22Rv1 (cell line): ENCODE data around the gene KLHL7.

ENCODE experiments used
- CTCF ChIP-seq: fragments of 450-650 bp; IDR thresholded peaks from 2 replicates; pipeline ENCODE4 v1.5.1; 2017; ENCODE audit warnings: mild to moderate bottlenecking
- ZFX ChIP-seq: fragments of 450-650 bp; IDR thresholded peaks from 2 replicates; pipeline ENCODE4 v1.6.1; 2017; ENCODE audit warnings: antibody characterized with exemption, borderline replicate concordance

GRCh38 chr7:23185980-23186379 is 80.4 kb downstream of the KLHL7 start:
- TF ChIP-seq CTCF (no peak), ZFX (no peak)
